Ishikawa (cell line): ENCODE measurements around the gene NMD3.
A peak's percentile ranks its signal among the peaks of the same experiment; 100 is the strongest.

Experiments used
- CEBPB ChIP-seq: IDR thresholded peaks from 2 replicates; pipeline ENCODE4 v1.6.1; 2012
- CREB1 ChIP-seq: IDR thresholded peaks from 2 replicates; pipeline ENCODE4 v1.6.1; 2012; ENCODE audit warnings: low read depth
- EGR1 ChIP-seq: IDR thresholded peaks from 2 replicates; pipeline ENCODE4 v1.6.1; 2012
- EP300 ChIP-seq: IDR thresholded peaks from 2 replicates; pipeline ENCODE4 v1.6.1; 2012; ENCODE audit warnings: borderline replicate concordance
- RAD21 ChIP-seq: IDR thresholded peaks from 2 replicates; pipeline ENCODE4 v1.6.1; 2012; ENCODE audit warnings: low read depth
- REST ChIP-seq: IDR thresholded peaks from 2 replicates; pipeline ENCODE4 v1.6.1; 2012; ENCODE audit warnings: low read depth, mild to moderate bottlenecking
- TAF1 ChIP-seq: IDR thresholded peaks from 2 replicates; pipeline ENCODE4 v1.6.1; 2012; ENCODE audit warnings: low read depth, mild to moderate bottlenecking
- YY1 ChIP-seq: IDR thresholded peaks from 2 replicates; pipeline ENCODE4 v1.6.1; 2012; ENCODE audit warnings: low read depth

GRCh38 chr3:161220850-161221753 is at the start of gene NMD3:
- TF ChIP-seq CREB1: peak; percentile 46; the same call in 1 of the 2 replicates
- TF ChIP-seq YY1: 0 out of 2 replicates have a peak, but pooled peaks have one; percentile 20
- TF ChIP-seq EP300: no peak
- peak; percentile 44 for TF ChIP-seq EGR1
- no peak for TF ChIP-seq REST
- no peak for TF ChIP-seq CEBPB
- TF ChIP-seq RAD21: no peak
- TF ChIP-seq TAF1: peak; percentile 66
